ENCODE data around the gene MYO7B. TPM values are rescaled to one million over a fixed set of nuclear protein-coding genes. Genes with fewer than 3 reads are reported as not detected.

Gene MYO7B
- total RNA-seq, 1 donor: 0.18 TPM

- no peak for DNase-seq (ENCODE audit: low read depth)
- no peak for TF ChIP-seq CTCF (IDR thresholded peaks at IDR 0.05; ENCODE audit: insufficient read depth, low read length)
- H3K4me3 ChIP-seq (ENCODE audit: low read depth, low read length): no peak overlapping the region
These were observed 61.8 kb downstream of the MYO7B start for GRCh38 chr2:127597046-127597983.

- H3K4me3 ChIP-seq (ENCODE audit: low read depth, low read length): no peak overlapping the region
- peak; percentile 22 for DNase-seq (ENCODE audit: low read depth)
- no peak for TF ChIP-seq CTCF (IDR thresholded peaks at IDR 0.05; ENCODE audit: insufficient read depth, low read length)
These were observed 62.5 kb downstream of the MYO7B start for GRCh38 chr2:127597984-127598380.

- no peak overlapping the region for H3K4me3 ChIP-seq (ENCODE audit: low read depth, low read length)
- TF ChIP-seq CTCF (IDR thresholded peaks at IDR 0.05; ENCODE audit: insufficient read depth, low read length): no peak
- no peak for DNase-seq (ENCODE audit: low read depth)
These were observed 63.2 kb downstream of the MYO7B start for GRCh38 chr2:127598711-127599110.

- peak; percentile 35 for DNase-seq (ENCODE audit: low read depth)
- no peak for TF ChIP-seq CTCF (IDR thresholded peaks at IDR 0.05; ENCODE audit: insufficient read depth, low read length)
These were observed 63.7 kb downstream of the MYO7B start for GRCh38 chr2:127599211-127599610.

GRCh38 chr2:127604986-127605385 is 69.5 kb downstream of the MYO7B start:
- TF ChIP-seq CTCF (IDR thresholded peaks at IDR 0.05; ENCODE audit: insufficient read depth, low read length): no peak
- H3K4me3 ChIP-seq (ENCODE audit: low read depth, low read length): no peak overlapping the region
- DNase-seq (ENCODE audit: low read depth): peak; percentile 19

More at GRCh38 chr2:127599211-127599610, 63.7 kb downstream of the MYO7B start:
- H3K4me3 ChIP-seq (ENCODE audit: low read depth, low read length): no peak overlapping the region

GRCh38 chr2:127605691-127606263 is 70.3 kb downstream of the MYO7B start:
- TF ChIP-seq CTCF (IDR thresholded peaks at IDR 0.05; ENCODE audit: insufficient read depth, low read length): no peak
- no peak for DNase-seq (ENCODE audit: low read depth)

More at GRCh38 chr2:127605691-127606263, 70.3 kb downstream of the MYO7B start:
- H3K4me3 ChIP-seq (ENCODE audit: low read depth, low read length): no peak overlapping the region
